ENCODE results near the gene CSTA. TPM values are rescaled to one million over a fixed set of nuclear protein-coding genes. Genes with fewer than 3 reads are reported as not detected.

The CSTA gene
- total and polyA plus RNA-seq, 4 donors = 6.5 to 52.5 (median 31.4) TPM

DNA sequence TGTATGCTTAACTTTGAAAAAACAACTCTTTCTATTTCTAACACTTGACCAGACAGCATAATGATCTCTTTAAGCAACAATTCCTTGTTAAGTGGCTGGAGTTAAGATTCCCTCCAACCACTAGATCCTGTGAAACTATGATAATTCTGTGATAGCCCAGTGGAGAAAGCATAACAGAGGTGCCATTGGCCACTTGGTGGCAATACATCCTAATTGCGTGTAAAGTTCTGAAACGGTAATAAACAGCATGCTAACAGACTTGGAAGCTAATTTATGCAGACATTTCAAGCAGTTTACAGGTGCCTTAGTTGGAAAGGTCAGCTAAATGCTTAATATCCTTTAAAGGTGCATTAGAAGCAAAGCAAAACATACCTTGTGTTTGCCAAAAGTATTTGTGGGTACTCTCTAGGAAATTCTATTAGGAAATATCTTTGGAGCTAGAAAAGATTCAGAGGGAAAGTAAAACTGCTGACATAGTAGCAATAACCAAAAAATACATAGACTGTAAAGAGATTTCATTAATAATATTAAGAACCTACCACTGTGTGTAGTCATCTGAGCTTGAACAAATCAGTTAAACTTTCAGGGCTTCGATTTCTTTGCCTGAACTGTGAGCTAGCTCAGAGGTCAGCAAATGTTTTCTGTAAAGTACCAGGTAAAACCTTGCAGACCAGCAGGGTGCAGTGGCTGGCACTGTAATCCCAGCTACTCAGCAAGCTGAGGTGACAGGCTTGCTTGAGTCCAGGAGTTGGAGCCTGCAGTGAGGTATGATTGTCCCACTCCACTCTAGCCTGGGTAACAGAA lies 19.0 kb upstream of the CSTA start:
- no peaks in the 10 kb centered on the region for H3K4me1 ChIP-seq (ENCODE audit: control insufficient read depth in 5 of 5, insufficient read depth in 5 of 5, low read length in 5 of 5)
- no peaks in the 10 kb centered on the region for H3K9me3 ChIP-seq (ENCODE audit: control insufficient read depth in 4 of 4, insufficient read depth in 3 of 4, low read length in 3 of 4)
- TF ChIP-seq CTCF (IDR thresholded peaks at IDR 0.05; ENCODE audit: control extremely low read depth, extremely low read depth) = no peak
- H3K36me3 ChIP-seq (ENCODE audit: control insufficient read depth in 4 of 4, insufficient read depth in 4 of 4, low read length in 4 of 4) = no peaks in the 10 kb centered on the region
- 35 to 36% methylated on average over 3 of the region's 3 CpGs for WGBS, 2 donors
- peaks cover 0 to 2% (median 0%) of the 10 kb centered on the region in 3 donors for H3K27me3 ChIP-seq (ENCODE audit: control insufficient read depth in 3 of 3, insufficient read depth in 3 of 3, low read length in 2 of 3)
- no peak overlapping the region for H3K27ac ChIP-seq (ENCODE audit: low read depth in 1 of 2, low read length in 1 of 2)
- ATAC-seq (ENCODE audit: insufficient read depth, low FRiP score) (no peak), DNase-seq (no peak)
- no peak overlapping the region for H3K9ac ChIP-seq (ENCODE audit: insufficient read depth in 1 of 2, low read length in 2 of 2)
- H3K4me3 ChIP-seq = no peak overlapping the region

DNA sequence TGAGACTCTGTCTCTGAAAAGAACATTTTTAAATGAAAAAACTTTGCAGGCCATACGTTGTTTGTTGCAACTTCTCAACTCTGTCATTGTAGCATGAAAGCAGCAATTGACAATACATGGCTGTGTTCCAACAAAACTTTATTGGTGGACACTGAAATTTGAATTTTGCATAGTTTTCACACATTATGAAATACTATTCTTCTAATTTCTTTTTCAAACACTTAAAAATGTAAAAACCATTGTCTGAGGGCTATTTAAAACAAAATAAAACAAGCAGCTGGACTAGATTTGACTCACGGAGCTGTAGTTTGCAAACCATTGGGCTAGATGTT lies 18.5 kb upstream of the CSTA start:
- DNase-seq (no peak), ATAC-seq (ENCODE audit: insufficient read depth, low FRiP score) (no peak)
- H3K36me3 ChIP-seq (ENCODE audit: control insufficient read depth in 4 of 4, insufficient read depth in 4 of 4, low read length in 4 of 4) = no peaks in the 10 kb centered on the region
- H3K9ac ChIP-seq (ENCODE audit: insufficient read depth in 1 of 2, low read length in 2 of 2) = no peak overlapping the region
- no peak overlapping the region for H3K27ac ChIP-seq (ENCODE audit: low read depth in 1 of 2, low read length in 1 of 2)
- peaks cover 0 to 2% (median 0%) of the 10 kb centered on the region in 3 donors for H3K27me3 ChIP-seq (ENCODE audit: control insufficient read depth in 3 of 3, insufficient read depth in 3 of 3, low read length in 2 of 3)
- H3K9me3 ChIP-seq (ENCODE audit: control insufficient read depth in 4 of 4, insufficient read depth in 3 of 4, low read length in 3 of 4) = no peaks in the 10 kb centered on the region
- no peak overlapping the region for H3K4me3 ChIP-seq
- WGBS, 2 donors = 53 to 54% methylated on average over 2 of the region's 2 CpGs
- no peaks in the 10 kb centered on the region for H3K4me1 ChIP-seq (ENCODE audit: control insufficient read depth in 5 of 5, insufficient read depth in 5 of 5, low read length in 5 of 5)
- TF ChIP-seq CTCF (IDR thresholded peaks at IDR 0.05; ENCODE audit: control extremely low read depth, extremely low read depth) = no peak

DNA sequence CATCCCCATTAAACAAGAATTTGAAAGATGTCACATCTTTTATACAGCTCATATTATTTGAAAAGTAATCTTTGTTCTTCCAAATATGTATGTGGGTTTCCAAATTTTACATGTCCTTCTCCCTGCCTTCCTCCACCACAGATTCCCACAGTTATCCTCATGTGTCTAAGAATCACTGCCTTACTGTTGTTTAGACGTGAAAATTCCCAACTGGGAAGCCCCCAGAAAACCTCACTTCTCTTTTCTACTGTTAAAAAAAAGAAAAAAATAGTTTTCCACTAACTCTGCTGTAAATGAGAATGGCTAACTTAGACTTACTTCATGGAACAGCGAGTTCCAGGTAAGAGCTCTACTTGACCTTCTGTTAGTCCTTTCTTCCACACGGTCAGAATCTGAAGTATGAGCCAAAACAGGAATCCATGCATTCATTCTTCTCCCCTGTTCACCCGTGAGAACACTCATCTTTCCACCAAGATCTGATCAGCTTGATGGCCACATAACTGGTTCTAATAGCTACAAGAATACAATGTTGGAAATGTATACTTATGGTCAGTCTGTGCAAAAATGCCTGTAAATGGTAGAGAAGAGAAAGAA lies 17.9 kb upstream of the CSTA start:
- H3K9ac ChIP-seq (ENCODE audit: insufficient read depth in 1 of 2, low read length in 2 of 2) = no peak overlapping the region
- DNase-seq (no peak), ATAC-seq (ENCODE audit: insufficient read depth, low FRiP score) (no peak)
- H3K9me3 ChIP-seq (ENCODE audit: control insufficient read depth in 4 of 4, insufficient read depth in 3 of 4, low read length in 3 of 4) = no peaks in the 10 kb centered on the region
- H3K4me3 ChIP-seq = no peak overlapping the region
- WGBS, 2 donors = 60 to 71% methylated on average over 4 of the region's 4 CpGs
- no peaks in the 10 kb centered on the region for H3K4me1 ChIP-seq (ENCODE audit: control insufficient read depth in 5 of 5, insufficient read depth in 5 of 5, low read length in 5 of 5)
- TF ChIP-seq CTCF (IDR thresholded peaks at IDR 0.05; ENCODE audit: control extremely low read depth, extremely low read depth) = no peak
- H3K27me3 ChIP-seq (ENCODE audit: control insufficient read depth in 3 of 3, insufficient read depth in 3 of 3, low read length in 2 of 3) = peaks cover 0 to 2% (median 0%) of the 10 kb centered on the region in 3 donors
- H3K36me3 ChIP-seq (ENCODE audit: control insufficient read depth in 4 of 4, insufficient read depth in 4 of 4, low read length in 4 of 4) = no peaks in the 10 kb centered on the region
- H3K27ac ChIP-seq (ENCODE audit: low read depth in 1 of 2, low read length in 1 of 2) = no peak overlapping the region

Measured in lung (tissue), 12 donors.